Stimulated activated naive CD8-positive, alpha-beta T cell treated with anti-CD3 and anti-CD28 coated beads, Interleukin-15, Interleukin-2, amounts not matched to agents 100 ng/mL and 50 ng/mL, for 24 hours (primary cell): ENCODE data around the gene NFKBIE.

Experiments used
- H3K27ac Mint-ChIP-seq: one replicate; pipeline ENCODE4 v1.8.0; 2021; ENCODE audit warnings: mild to moderate bottlenecking, mixed read lengths
- H3K27me3 Mint-ChIP-seq: one replicate; pipeline ENCODE4 v1.8.0; 2021; ENCODE audit warnings: mixed read lengths
- H3K36me3 Mint-ChIP-seq: one replicate; pipeline ENCODE4 v1.8.0; 2021; ENCODE audit warnings: low read depth, mixed read lengths
- H3K4me1 Mint-ChIP-seq: one replicate; pipeline ENCODE4 v1.8.0; 2021; ENCODE audit warnings: low read depth, mixed read lengths
- H3K4me3 Mint-ChIP-seq: one replicate; pipeline ENCODE4 v1.8.0; 2021; ENCODE audit warnings: mild to moderate bottlenecking, mixed read lengths
- H3K9me3 Mint-ChIP-seq: one replicate; pipeline ENCODE4 v1.8.0; 2021; ENCODE audit warnings: mixed read lengths

The NFKBIE gene

DNA sequence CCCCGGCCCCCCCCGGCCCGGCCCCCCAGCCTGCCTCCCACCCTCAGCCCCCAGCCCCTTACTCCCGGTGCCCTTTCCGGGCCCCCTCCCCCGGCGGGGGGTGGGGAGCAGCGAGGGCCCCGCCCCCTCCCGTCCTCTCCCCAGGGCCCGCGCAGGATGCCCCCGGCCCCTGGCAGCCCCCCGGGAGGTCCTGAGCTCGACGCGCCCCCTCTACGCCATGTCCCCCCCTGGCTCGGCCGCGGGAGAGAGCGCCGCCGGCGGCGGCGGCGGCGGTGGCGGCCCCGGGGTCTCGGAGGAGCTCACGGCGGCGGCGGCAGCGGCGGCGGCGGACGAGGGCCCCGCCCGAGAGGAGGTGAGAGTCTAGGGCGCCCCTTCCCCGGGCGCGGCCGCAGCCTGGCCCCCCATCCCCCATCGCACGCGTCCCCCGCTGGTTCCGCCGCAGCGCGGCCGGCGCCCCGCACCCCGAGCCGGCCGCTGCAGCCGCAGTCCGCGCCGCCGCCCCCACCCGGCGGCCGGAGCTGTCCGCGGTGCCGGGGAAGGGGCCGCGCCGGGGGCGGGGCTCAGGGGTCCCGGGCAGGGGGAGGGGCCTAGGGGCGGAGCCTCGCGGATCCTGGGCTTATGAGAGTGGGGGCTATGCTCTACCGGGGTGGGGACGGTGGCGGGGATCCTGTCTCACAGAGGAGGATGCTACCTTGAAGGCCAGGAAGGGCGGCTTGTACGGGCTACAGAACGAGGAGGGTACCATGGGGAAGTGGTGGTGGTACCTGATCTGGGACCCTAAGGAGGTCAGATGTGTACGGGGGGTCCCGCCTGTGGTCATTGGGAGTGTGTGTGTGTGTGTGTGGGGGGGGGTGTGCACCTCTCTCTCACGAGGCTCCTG, 5.4 kb upstream of the NFKBIE start:
- Mint-ChIP-seq H3K36me3 (no peaks in the 10 kb centered on the region), H3K27me3 (peaks cover 58% of the 10 kb centered on the region), H3K27ac (peak overlapping the region; percentile 8), H3K4me1 (peaks cover 34% of the 10 kb centered on the region), H3K4me3 (peak overlapping the region; percentile 48), H3K9me3 (no peaks in the 10 kb centered on the region)

- no peaks in the 10 kb centered on the region for H3K9me3 Mint-ChIP-seq
- H3K27ac Mint-ChIP-seq: peak within 1 kb of the TSS; percentile 36
- no peaks in the 10 kb centered on the region for H3K36me3 Mint-ChIP-seq
These were observed 4.7 kb upstream of the NFKBIE start, which contains the start of gene TMEM151B for GRCh38 chr6:44269921-44270525. TSS of gene TMEM151B (plus strand) at chr6:44270450. CDS start at chr6:44270743, 293 bp downstream.

GRCh38 chr6:44269178-44269920, 4.0 kb upstream of the NFKBIE start:
- Mint-ChIP-seq H3K27me3 (peaks cover 53% of the 10 kb centered on the region), H3K9me3 (no peaks in the 10 kb centered on the region), H3K36me3 (no peaks in the 10 kb centered on the region), H3K4me3 (peak overlapping the region; percentile 45), H3K4me1 (peaks cover 34% of the 10 kb centered on the region), H3K27ac (peak overlapping the region; percentile 36)

More at GRCh38 chr6:44269921-44270525, 4.7 kb upstream of the NFKBIE start, which contains the start of gene TMEM151B:
- H3K4me3 Mint-ChIP-seq: peak within 1 kb of the TSS; percentile 48
- peaks cover 38% of the 10 kb centered on the region for H3K4me1 Mint-ChIP-seq
- H3K27me3 Mint-ChIP-seq: peaks cover 58% of the 10 kb centered on the region

GRCh38 chr6:44268095-44268628, 2.8 kb upstream of the NFKBIE start:
- Mint-ChIP-seq H3K4me3 (no peak overlapping the region), H3K27ac (no peak overlapping the region), H3K36me3 (no peaks in the 10 kb centered on the region), H3K27me3 (peaks cover 43% of the 10 kb centered on the region), H3K9me3 (no peaks in the 10 kb centered on the region), H3K4me1 (peaks cover 43% of the 10 kb centered on the region)

GRCh38 chr6:44267252-44267651, 1.9 kb upstream of the NFKBIE start:
- no peak overlapping the region for H3K4me3 Mint-ChIP-seq
- no peaks in the 10 kb centered on the region for H3K9me3 Mint-ChIP-seq
- peaks cover 52% of the 10 kb centered on the region for H3K4me1 Mint-ChIP-seq
- no peak overlapping the region for H3K27ac Mint-ChIP-seq
- peaks cover 35% of the 10 kb centered on the region for H3K27me3 Mint-ChIP-seq
- peaks cover 2% of the 10 kb centered on the region for H3K36me3 Mint-ChIP-seq

DNA sequence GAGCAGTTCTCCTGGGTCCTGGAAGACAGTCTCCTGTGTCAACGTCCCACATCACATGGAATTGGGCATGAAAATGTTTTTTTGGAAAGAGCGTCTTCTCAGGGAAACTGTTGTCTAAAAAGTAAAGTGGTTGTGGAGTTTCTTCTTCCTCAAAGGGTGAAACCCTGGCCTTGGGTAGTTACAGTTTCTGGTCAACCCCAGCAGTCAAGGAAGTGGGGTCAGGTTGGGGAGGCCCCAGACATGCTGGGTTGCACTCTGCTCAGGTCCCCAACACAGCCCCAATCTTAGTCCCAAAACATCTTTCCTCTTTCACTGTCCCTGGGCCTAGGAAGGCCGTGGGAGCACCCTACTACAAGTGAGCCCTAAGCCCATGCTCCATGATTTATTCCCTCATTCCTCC, 996 bp upstream of the NFKBIE start:
- Mint-ChIP-seq H3K27me3 (peaks cover 26% of the 10 kb centered on the region), H3K36me3 (peaks cover 6% of the 10 kb centered on the region), H3K4me1 (peaks cover 58% of the 10 kb centered on the region), H3K4me3 (peak overlapping the region; percentile 93), H3K9me3 (no peaks in the 10 kb centered on the region), H3K27ac (peak overlapping the region; percentile 67)

DNA sequence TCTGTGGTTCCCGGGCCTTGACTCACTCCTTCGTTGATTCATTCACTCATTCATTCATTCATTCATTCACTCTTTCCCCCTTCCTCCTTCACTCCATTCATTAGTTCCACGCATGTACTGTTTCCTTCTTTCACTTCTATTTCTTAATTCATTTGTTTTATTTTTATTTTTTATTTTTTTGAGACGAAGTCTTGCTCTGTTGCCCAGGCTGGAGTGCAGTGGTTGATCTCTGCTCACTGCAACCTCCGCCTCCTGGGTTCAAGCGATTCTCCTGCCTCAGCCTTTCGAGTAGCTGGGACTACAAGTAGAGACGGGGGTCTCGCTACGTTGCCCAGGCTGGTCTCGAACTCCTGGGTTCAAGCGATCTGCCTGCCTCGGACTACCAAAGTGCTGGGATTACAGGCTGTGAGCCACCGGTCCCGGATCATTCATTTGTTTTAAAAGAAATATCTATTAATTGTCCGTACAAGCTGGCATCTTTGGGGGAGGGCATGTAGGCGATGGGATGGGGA, 427 bp upstream of the NFKBIE start:
- Mint-ChIP-seq H3K36me3 (peaks cover 11% of the 10 kb centered on the region), H3K4me3 (peak overlapping the region; percentile 93), H3K9me3 (no peaks in the 10 kb centered on the region), H3K27ac (peak overlapping the region; percentile 67), H3K27me3 (peaks cover 22% of the 10 kb centered on the region), H3K4me1 (peaks cover 60% of the 10 kb centered on the region)

GRCh38 chr6:44264154-44265006, 971 bp downstream of the NFKBIE start:
- Mint-ChIP-seq H3K27ac (peak overlapping the region; percentile 93), H3K9me3 (no peaks in the 10 kb centered on the region), H3K36me3 (peaks cover 21% of the 10 kb centered on the region), H3K27me3 (peaks cover 14% of the 10 kb centered on the region), H3K4me3 (peak overlapping the region; percentile 93), H3K4me1 (peaks cover 60% of the 10 kb centered on the region)

GRCh38 chr6:44263354-44264100, 1.8 kb downstream of the NFKBIE start:
- no peaks in the 10 kb centered on the region for H3K9me3 Mint-ChIP-seq
- peak overlapping the region; percentile 93 for H3K27ac Mint-ChIP-seq
- H3K27me3 Mint-ChIP-seq: peaks cover 6% of the 10 kb centered on the region
- peaks cover 28% of the 10 kb centered on the region for H3K36me3 Mint-ChIP-seq
- peaks cover 64% of the 10 kb centered on the region for H3K4me1 Mint-ChIP-seq
- H3K4me3 Mint-ChIP-seq: peak overlapping the region; percentile 93

GRCh38 chr6:44262467-44263353, 2.6 kb downstream of the NFKBIE start:
- peak overlapping the region; percentile 93 for H3K27ac Mint-ChIP-seq
- no peaks in the 10 kb centered on the region for H3K9me3 Mint-ChIP-seq
- peaks cover 2% of the 10 kb centered on the region for H3K27me3 Mint-ChIP-seq
- H3K36me3 Mint-ChIP-seq: peaks cover 37% of the 10 kb centered on the region
- H3K4me1 Mint-ChIP-seq: peaks cover 72% of the 10 kb centered on the region
- H3K4me3 Mint-ChIP-seq: peak overlapping the region; percentile 93

GRCh38 chr6:44261581-44261980, 3.8 kb downstream of the NFKBIE start:
- Mint-ChIP-seq H3K4me1 (peaks cover 69% of the 10 kb centered on the region), H3K27ac (no peak overlapping the region), H3K9me3 (no peaks in the 10 kb centered on the region), H3K27me3 (no peaks in the 10 kb centered on the region), H3K4me3 (peak overlapping the region; percentile 93), H3K36me3 (peaks cover 39% of the 10 kb centered on the region)

DNA sequence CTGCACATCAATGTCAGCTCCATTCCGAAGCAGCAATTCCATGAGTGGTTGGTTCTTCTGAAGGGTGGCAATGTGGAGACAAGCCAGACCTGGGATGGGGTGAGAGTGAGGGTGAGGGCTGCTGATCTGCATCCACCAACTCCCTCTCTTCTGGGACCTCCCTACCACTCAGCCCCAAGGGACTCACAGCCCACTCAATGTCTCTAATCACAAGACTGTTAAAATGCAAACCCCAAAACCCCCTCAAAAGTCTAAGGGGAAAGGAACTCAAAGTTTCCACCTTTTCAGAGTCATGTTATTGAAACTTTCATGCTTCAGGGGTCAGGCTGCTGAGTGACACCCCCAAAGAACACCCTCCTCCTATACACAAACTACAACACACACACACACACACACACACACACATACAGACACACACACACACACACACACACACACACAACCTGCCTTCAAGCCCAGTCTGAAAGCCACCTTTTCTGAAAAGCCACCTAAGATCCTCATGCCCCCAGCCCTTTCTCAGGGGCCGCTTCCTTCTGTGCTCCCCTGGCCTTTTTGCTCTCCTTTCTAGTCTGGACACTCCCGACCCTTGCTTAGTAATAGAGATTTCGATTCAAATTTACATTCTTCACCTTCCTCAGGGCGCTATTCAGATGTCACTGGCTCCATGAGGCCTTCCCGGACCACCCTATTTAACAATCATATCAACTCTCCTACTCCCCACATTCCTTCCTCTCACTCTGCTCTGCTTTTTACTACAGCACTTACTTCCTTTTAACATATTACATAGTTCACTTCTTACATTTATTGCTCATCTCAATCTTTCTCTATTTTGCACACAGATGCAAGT, 4.7 kb downstream of the NFKBIE start:
- Mint-ChIP-seq H3K9me3 (no peaks in the 10 kb centered on the region), H3K4me3 (peak overlapping the region; percentile 44), H3K27ac (peak overlapping the region; percentile 75), H3K36me3 (peaks cover 45% of the 10 kb centered on the region), H3K4me1 (peaks cover 69% of the 10 kb centered on the region), H3K27me3 (no peaks in the 10 kb centered on the region)
